GM19023 (cell line): ENCODE data around the gene TMEM214.
A peak's percentile ranks its signal among the peaks of the same experiment; 100 is the strongest.

Experiments used
- ATAC-seq: cut with Tn5 transposase; IDR thresholded peaks from one replicate; pipeline ENCODE4 v1.9.1; 2021; ENCODE audit warnings: mild to moderate bottlenecking, moderate library complexity; ENCODE audit not compliant: unreplicated experiment

Gene TMEM214

GRCh38 chr2:27009716-27010115 lies 23.0 kb upstream of the TMEM214 start:
- ATAC-seq, result no peak

GRCh38 chr2:27010139-27010538 lies 22.6 kb upstream of the TMEM214 start:
- no peak for ATAC-seq

GRCh38 chr2:27013738-27014137 lies 19.0 kb upstream of the TMEM214 start:
- no peak for ATAC-seq

GRCh38 chr2:27014771-27015433 lies 17.9 kb upstream of the TMEM214 start:
- no peak for ATAC-seq

- ATAC-seq, result no peak
Measured at GRCh38 chr2:27016801-27017325, 15.9 kb upstream of the TMEM214 start.

GRCh38 chr2:27018142-27018541 lies 14.6 kb upstream of the TMEM214 start:
- no peak for ATAC-seq

DNA sequence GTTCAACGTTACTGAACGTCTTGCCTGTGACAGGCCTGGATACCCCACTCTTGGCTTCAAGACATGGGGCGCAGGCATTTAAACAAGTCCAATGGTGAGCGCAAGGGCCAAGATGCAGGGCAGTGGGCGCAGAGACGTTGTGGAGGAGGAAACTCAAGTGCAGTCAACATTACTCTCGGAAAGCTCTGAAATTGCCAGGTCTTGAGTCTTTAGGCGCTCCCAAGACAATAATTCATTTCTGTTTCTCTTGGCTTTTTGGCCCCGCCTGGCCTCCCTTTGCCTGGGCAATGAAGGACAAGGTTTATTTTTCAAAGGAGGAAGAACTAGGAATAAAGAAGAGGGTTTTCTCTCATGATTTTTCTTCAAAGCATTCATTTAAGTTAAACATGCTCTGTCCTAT lies 13.3 kb upstream of the TMEM214 start:
- ATAC-seq, result no peak

GRCh38 chr2:27019931-27020855 lies 12.6 kb upstream of the TMEM214 start:
- ATAC-seq, result no peak

DNA sequence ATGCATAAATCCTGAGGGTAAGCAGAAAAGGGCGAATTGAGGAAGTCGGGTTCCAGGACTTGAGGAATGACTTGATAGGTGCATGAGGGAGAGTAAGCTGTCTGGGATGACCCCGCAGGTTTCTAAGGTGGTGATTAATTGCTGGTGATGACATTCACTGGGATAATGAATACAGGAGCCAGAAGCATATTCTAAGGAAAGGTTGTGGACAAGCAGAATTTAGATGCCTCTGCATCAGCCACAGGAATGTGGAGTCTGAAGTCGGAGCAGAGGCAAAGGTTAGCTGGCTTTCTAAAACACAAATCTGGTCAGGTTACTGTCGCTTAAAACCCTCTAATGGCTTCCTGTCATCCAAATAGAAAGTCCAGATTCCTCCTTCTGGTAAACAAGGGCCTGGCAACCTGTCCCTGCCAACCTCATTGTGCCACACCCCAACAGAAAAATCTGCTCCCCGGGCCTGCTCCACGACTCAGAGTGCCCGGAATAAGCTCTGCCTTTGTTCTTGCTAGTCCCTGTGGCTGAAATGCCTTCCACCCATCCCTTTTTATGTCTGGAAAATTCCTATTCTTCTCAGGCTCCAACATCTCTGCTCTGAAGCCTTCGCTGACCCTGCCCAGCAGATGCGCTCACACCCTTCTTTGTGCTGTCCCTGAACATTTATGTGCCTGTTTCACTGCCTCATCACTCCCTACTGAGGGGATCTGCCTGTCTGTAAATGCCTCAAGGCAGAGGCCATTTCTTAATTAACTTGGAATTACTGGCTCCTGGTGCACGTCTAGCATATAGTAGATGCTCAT lies 11.3 kb upstream of the TMEM214 start:
- ATAC-seq, result no peak

- no peak for ATAC-seq
Measured at GRCh38 chr2:27023740-27024139, 9.0 kb upstream of the TMEM214 start.

DNA sequence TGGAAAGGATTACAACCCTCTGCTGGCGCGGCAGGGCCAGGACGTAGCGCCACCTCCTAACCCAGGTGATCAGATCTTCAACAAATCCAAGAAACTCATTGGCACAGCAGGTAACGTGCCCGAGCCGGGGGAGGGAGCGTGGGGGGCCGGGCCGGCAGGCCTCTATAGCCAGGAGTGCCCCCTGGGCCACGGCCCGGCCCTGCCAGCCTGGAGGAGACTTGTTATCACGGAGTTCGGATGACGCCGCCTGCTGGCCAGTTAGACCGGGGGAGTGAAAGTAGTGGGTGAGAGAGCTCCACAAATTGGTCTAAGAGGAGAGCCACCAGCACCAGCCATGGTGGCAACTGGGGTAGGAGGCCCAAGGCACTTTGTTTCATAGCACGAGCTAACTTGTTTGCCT lies 8.6 kb upstream of the TMEM214 start:
- ATAC-seq, result no peak

DNA sequence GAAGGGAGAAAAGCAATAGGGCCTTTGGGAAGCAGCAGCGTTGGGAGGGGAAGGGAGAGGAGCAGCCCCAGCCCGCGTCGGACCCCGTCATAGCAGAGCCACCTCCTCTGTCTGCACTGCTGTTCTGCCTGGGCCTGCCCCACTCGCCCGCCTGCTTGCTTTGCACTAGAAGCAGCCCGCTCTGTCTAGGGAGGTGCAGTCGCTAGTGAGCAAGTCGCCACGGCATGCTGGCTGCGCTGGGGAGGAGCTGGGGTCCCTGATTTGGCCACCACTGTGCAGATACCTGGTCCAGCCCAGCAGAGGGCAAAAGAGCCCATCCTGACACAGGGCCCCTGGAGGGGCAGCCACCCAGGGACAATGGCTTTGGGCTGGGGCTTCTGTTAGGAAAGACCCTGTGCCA lies 8.0 kb upstream of the TMEM214 start:
- ATAC-seq, result no peak

DNA sequence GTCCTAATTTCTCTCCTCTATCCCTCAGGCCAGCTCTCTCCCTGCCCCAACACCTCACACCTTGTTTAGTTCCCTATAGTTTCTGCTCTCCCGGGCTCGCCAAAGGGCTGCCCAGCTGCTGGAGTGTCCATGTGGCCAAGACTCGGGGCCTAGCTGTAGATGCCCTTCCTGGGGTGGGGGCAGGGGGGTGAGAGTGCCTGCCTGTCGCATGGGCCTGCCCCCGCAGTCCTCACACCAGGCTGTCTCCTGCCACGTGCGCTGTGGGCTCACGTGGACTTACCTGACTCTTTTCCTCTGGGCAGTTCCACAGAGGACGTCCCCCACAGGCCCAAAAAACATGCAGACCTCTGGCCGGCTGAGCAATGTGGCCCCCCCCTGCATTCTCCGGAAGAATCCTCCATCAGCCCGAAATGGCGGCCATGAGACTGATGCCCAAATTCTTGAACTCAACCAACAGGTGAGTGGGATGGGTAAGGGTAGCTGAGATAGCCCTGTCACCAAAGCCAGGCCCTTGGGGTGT lies 7.4 kb upstream of the TMEM214 start:
- no peak for ATAC-seq

- ATAC-seq, result no peak
Measured at GRCh38 chr2:27025861-27026851, 6.6 kb upstream of the TMEM214 start.

GRCh38 chr2:27027211-27027651 lies 5.5 kb upstream of the TMEM214 start:
- ATAC-seq, result no peak

GRCh38 chr2:27029051-27029450 lies 3.7 kb upstream of the TMEM214 start:
- no peak for ATAC-seq

DNA sequence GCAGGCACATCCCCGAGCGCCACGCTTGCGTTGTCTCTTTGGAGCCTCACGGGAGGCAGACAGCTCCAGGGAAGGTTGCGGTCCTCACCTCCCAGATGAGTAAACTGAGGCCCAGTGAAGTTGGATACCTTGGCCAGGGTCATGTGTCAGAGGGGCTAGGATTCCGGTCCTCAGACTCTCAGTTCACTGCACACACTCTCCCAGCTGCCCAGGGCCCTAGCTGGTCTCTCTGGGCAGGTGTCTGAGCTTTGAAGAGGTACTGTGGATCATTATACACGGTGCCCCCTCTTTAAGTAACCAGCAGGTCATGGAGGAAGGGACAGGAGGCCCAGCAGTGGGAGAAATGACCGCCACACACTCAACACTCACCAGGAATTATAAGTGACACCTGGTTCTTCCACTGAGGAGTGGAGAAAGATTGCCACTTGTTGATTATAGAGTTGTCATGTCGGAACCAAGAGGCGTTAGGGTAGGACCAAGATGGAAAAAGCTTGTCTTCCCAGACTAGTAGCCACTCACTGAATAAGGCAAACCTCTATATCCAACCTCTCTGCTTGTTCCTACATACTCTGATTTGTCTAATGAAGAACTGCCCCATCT lies 588 bp downstream of the TMEM214 start:
- peak; percentile 24 for ATAC-seq

- ATAC-seq, result no peak
Measured at GRCh38 chr2:27038012-27038411, 5.2 kb downstream of the TMEM214 start.

DNA sequence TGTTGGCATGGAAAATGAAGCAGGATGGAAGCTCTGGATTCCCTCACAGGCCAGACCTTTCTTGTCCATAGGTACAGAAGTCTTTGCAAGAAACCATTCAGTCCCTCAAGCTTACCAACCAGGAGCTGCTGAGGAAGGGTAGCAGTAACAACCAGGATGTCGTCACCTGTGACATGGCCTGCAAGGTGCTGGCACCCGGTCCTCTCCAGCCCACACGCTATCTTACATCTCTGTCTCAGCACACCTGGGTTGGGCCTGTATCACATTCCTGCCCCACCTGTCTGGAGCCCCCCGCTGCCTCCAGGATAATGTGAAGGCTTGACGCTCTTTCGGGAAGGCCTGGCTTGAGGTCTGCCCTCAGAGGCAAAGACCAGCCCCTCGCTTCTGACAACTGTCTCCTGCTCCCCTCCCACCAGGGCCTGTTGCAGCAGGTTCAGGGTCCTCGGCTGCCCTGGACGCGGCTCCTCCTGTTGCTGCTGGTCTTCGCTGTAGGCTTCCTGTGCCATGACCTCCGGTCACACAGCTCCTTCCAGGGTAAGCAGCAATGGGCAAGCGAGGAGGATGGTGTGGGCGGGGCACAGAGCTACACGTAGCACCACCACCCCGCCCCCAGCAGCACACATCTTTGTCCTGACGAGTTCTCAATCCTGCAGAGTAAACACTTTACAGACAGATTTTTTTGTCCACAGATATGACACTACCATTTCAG lies 6.0 kb downstream of the TMEM214 start:
- no peak for ATAC-seq
